GM12878 (cell line): ENCODE results near the gene NLGN1. TPM values are rescaled to one million over a fixed set of nuclear protein-coding genes. Genes with fewer than 3 reads are reported as not detected.

Experiments
- ATAC-seq: fragments of 200-7000 bp; cut with Tn5 transposase; 3 replicates; pipeline ENCODE4 v1.9.1; 2020; ENCODE audit warnings: mild to moderate bottlenecking, moderate library complexity
- BruUV-seq: library from RNA; stranded (reverse); fragments of 400-500 nt; replicated peaks from 2 replicates; lab custom pipeline; 2021; lab: Mats Ljungman, UMichigan
- CTCF ChIA-PET: fragments of 300-600 bp; sonication (Branson Sonifier 250); formaldehyde crosslinking; extraction: SDS; loops from one replicate; lab custom pipeline; 2021; ENCODE audit warnings: inconsistent platforms; lab: Yijun Ruan, JAX
- POLR2A ChIA-PET: fragments of 350-600 bp; formaldehyde crosslinking; extraction: SDS; loops from one replicate; lab custom pipeline; 2021; ENCODE audit warnings: inconsistent platforms; lab: Charles Lee
- RAD21 ChIA-PET: fragments of 300-600 bp; sonication (Branson Sonifier 250); formaldehyde crosslinking; loops from one replicate; lab custom pipeline; 2023; ENCODE audit warnings: antibody characterized with exemption; ENCODE audit not compliant: unreplicated experiment; lab: Charles Lee
- SMC1A ChIA-PET: fragments of 300-600 bp; sonication (Branson Sonifier 250); formaldehyde crosslinking; loops from one replicate; lab custom pipeline; 2023; ENCODE audit not compliant: unreplicated experiment, uncharacterized antibody; lab: Charles Lee
- DNase-seq: peaks from one replicate; pipeline ENCODE4 v3.0.0-alpha.2; 2011; ENCODE audit warnings: low read depth, low spot score
- FAIRE-seq: peaks from 3 replicates; lab custom pipeline; 2011; peaks lifted over from hg19 to GRCh38; lab: Jason Lieb, UNC
- H2AFZ ChIP-seq: 2 replicates; pipeline ENCODE4 v1.6.0; 2011; ENCODE audit warnings: low read depth, low read length, control low read depth; ENCODE audit not compliant: control insufficient read depth
- H3K27ac ChIP-seq: 2 replicates; pipeline ENCODE4 v1.5.1; 2011; ENCODE audit warnings: control low read depth; ENCODE audit not compliant: control insufficient read depth, insufficient read depth
- H3K27me3 ChIP-seq, 2 experiments: replicated peaks in 1 of 2; 2 replicates each; pipeline versions ENCODE4 v1.6.0 to v1.6.1; 2011; ENCODE audit warnings: low read length in 1 of 2; ENCODE audit not compliant: control insufficient read depth in 2 of 2, insufficient read depth in 2 of 2
- H3K36me3 ChIP-seq, 2 experiments: 2 replicates each; pipeline ENCODE4 v1.5.1; 2011; ENCODE audit warnings: low read length in 1 of 2; ENCODE audit not compliant: control insufficient read depth in 2 of 2, insufficient read depth in 2 of 2
- H3K4me1 ChIP-seq: 2 replicates; pipeline ENCODE4 v1.6.1; 2011; ENCODE audit warnings: mild to moderate bottlenecking, low read length, moderate library complexity, mixed read lengths; ENCODE audit not compliant: control insufficient read depth, insufficient read depth
- H3K4me2 ChIP-seq: 2 replicates; pipeline ENCODE4 v1.6.0; 2011; ENCODE audit warnings: control low read depth; ENCODE audit not compliant: control insufficient read depth, insufficient read depth
- H3K4me3 ChIP-seq: fragments of 200-600 bp; sonication (generic); 2 replicates; pipeline ENCODE4 v1.5.1; 2016
- H3K79me2 ChIP-seq: 2 replicates; pipeline ENCODE4 v1.6.0; 2011; ENCODE audit warnings: low read length; ENCODE audit not compliant: control insufficient read depth, insufficient read depth
- H3K9ac ChIP-seq: 2 replicates; pipeline ENCODE4 v1.8.0; 2011; ENCODE audit warnings: low read length, control low read depth, mixed read lengths; ENCODE audit not compliant: control insufficient read depth, insufficient read depth
- H3K9me3 ChIP-seq: replicated peaks from 3 replicates; pipeline ENCODE4 v1.5.1; 2011; ENCODE audit warnings: mild to moderate bottlenecking, low read length; ENCODE audit not compliant: control insufficient read depth, insufficient read depth
- H4K20me1 ChIP-seq: 2 replicates; pipeline ENCODE4 v1.6.0; 2011; ENCODE audit not compliant: control insufficient read depth, insufficient read depth
- CUX1 ChIP-seq: IDR thresholded peaks from 2 replicates; pipeline ENCODE4 v1.6.1; 2012; ENCODE audit warnings: improper control_type of control experiment, low read depth, low read length; ENCODE audit not compliant: insufficient replicate concordance
- NBN ChIP-seq: fragments of 450-650 bp; IDR thresholded peaks from 2 replicates; pipeline ENCODE4 v1.6.1; 2016
- SRF ChIP-seq, 2 experiments: IDR thresholded peaks; 2 replicates each; pipeline ENCODE4 v1.6.1; 2011; ENCODE audit warnings: low read depth in 2 of 2, low read length in 2 of 2, mild to moderate bottlenecking in 1 of 2, moderate library complexity in 1 of 2
- ZBTB11 ChIP-seq: fragments of 450-650 bp; formaldehyde crosslinking; IDR thresholded peaks from 2 replicates; pipeline ENCODE4 v1.5.0; 2022; ENCODE audit warnings: mild to moderate bottlenecking, missing genetic modification characterization
- ZNF384 ChIP-seq: IDR thresholded peaks from 2 replicates; pipeline ENCODE4 v1.6.1; 2012; ENCODE audit warnings: low read depth, mild to moderate bottlenecking, low read length, improper control_type of control experiment, borderline replicate concordance
- WGBS: methylation state at CpG from one replicate; pipeline ENCODE4 v1.1.6; 2016; ENCODE audit warnings: low lambda C conversion rate; ENCODE audit not compliant: insufficient replicate concordance, insufficient coverage; ENCODE audit errors: missing lambda C conversion rate; 5-methylcytosine and 5-hydroxymethylcytosine counted together
- in situ Hi-C: fragments of 300-500 bp; cut with MboI; formaldehyde crosslinking; loops from 9 replicates; pipeline ENCODE4 v1.14.3; 2018; ENCODE audit warnings: mixed read lengths
- intact Hi-C: fragments of 100-400 bp; cut with micrococcal nuclease; formaldehyde crosslinking; loops from one replicate; pipeline ENCODE4 v1.14.2; 2022; ENCODE audit not compliant: unreplicated experiment
- polyA plus RNA-seq, 11 experiments: library from polyadenylated mRNA; depleted of rRNA in 4 of 11; unstranded in 6 of 11; stranded (reverse) in 5 of 11; fragments of >200 nt; fragmentation: Nextera tagmentation in 4 of 11; fragmentation: Illumina TruSeq in 1 of 11; extraction: Ambion mirVana in 4 of 11; extraction: Trizol in 1 of 11; gene quantifications; 1 replicate in 1 of 11; 2 replicates in 10 of 11; pipeline versions ENCODE4 v1.2.1 to v1.2.3, GENCODE V29; 2011 to 2016; ENCODE audit warnings: inconsistent platforms in 2 of 11, missing spikeins in 2 of 11, low read depth in 1 of 11
- total RNA-seq, 4 experiments: library from RNA; depleted of rRNA in 3 of 4; stranded (reverse); fragments of >200 nt in 3 of 4; fragmentation: Illumina TruSeq in 1 of 4; extraction: Trizol in 1 of 4; gene quantifications; 2 replicates each; pipeline versions ENCODE4 v1.2.1 to v1.2.3, GENCODE V29; 2013 to 2021
- TF ChIP-seq, protein P1 (sequence below): IDR thresholded peaks from 2 replicates; pipeline ENCODE4 v1.6.1; 2012; ENCODE audit warnings: mild to moderate bottlenecking, low read depth, low read length
- TF ChIP-seq, protein P2 (sequence below): fragments of 450-650 bp; IDR thresholded peaks from 2 replicates; pipeline ENCODE4 v1.6.1; 2017; ENCODE audit warnings: mild to moderate bottlenecking, low read depth, inconsistent platforms; ENCODE audit not compliant: poor library complexity, severe bottlenecking

The NLGN1 gene
- total and polyA plus RNA-seq, 10 of the 15 experiments (the other 5 are each of a cell fraction or from before 2014, with no cell fraction given): not detected

- no peak for TF ChIP-seq CUX1
- no peak for TF ChIP-seq ZBTB11
Measured at GRCh38 chr3:174162550-174162949, 765.0 kb downstream of the NLGN1 start (continued).

- Histone ChIP-seq H3K4me3 (no peak overlapping the region), H3K9ac (no peak overlapping the region), H3K9me3 (no peaks in the 10 kb centered on the region), H3K27ac (no peak overlapping the region), H3K4me1 (no peaks in the 10 kb centered on the region), H2AFZ (no peak overlapping the region), H3K36me3 (no peaks in the 10 kb centered on the region), H4K20me1 (no peaks in the 10 kb centered on the region), H3K79me2 (no peaks in the 10 kb centered on the region), H3K27me3 (no peaks in the 10 kb centered on the region), H3K4me2 (no peak overlapping the region)
- SMC1A ChIA-PET: no interaction called here
- FAIRE-seq (no peak), DNase-seq (no peak), ATAC-seq (no peak)
- BruUV-seq: no TSS peak
- RAD21 ChIA-PET: no interaction called here
- in situ Hi-C loops (no loop called here), intact Hi-C loops (no loop called here)
- POLR2A ChIA-PET: no interaction called here
- CTCF ChIA-PET: no interaction called here
- 0% methylated on average over 1 of the region's 1 CpG for WGBS
- TF ChIP-seq ZNF384 (no peak), NBN (no peak), SRF (IDR thresholded peaks at IDR 0.05; ENCODE audit: low read depth in 2 of 2, low read length in 2 of 2) (no peak)
- TF ChIP-seq, protein P1, sequence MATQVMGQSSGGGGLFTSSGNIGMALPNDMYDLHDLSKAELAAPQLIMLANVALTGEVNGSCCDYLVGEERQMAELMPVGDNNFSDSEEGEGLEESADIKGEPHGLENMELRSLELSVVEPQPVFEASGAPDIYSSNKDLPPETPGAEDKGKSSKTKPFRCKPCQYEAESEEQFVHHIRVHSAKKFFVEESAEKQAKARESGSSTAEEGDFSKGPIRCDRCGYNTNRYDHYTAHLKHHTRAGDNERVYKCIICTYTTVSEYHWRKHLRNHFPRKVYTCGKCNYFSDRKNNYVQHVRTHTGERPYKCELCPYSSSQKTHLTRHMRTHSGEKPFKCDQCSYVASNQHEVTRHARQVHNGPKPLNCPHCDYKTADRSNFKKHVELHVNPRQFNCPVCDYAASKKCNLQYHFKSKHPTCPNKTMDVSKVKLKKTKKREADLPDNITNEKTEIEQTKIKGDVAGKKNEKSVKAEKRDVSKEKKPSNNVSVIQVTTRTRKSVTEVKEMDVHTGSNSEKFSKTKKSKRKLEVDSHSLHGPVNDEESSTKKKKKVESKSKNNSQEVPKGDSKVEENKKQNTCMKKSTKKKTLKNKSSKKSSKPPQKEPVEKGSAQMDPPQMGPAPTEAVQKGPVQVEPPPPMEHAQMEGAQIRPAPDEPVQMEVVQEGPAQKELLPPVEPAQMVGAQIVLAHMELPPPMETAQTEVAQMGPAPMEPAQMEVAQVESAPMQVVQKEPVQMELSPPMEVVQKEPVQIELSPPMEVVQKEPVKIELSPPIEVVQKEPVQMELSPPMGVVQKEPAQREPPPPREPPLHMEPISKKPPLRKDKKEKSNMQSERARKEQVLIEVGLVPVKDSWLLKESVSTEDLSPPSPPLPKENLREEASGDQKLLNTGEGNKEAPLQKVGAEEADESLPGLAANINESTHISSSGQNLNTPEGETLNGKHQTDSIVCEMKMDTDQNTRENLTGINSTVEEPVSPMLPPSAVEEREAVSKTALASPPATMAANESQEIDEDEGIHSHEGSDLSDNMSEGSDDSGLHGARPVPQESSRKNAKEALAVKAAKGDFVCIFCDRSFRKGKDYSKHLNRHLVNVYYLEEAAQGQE: no peak
- TF ChIP-seq, protein P2, sequence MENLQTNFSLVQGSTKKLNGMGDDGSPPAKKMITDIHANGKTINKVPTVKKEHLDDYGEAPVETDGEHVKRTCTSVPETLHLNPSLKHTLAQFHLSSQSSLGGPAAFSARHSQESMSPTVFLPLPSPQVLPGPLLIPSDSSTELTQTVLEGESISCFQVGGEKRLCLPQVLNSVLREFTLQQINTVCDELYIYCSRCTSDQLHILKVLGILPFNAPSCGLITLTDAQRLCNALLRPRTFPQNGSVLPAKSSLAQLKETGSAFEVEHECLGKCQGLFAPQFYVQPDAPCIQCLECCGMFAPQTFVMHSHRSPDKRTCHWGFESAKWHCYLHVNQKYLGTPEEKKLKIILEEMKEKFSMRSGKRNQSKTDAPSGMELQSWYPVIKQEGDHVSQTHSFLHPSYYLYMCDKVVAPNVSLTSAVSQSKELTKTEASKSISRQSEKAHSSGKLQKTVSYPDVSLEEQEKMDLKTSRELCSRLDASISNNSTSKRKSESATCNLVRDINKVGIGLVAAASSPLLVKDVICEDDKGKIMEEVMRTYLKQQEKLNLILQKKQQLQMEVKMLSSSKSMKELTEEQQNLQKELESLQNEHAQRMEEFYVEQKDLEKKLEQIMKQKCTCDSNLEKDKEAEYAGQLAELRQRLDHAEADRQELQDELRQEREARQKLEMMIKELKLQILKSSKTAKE: no peak
Measured at GRCh38 chr3:174168026-174168425, 770.5 kb downstream of the NLGN1 start.
